HL-60/S4 treated with phorbol 12-myristate 13-acetate at 8.2 ng/mL for 4 days and 3 days (cell line): ENCODE results near the gene DDX21.
"Not testable (repeated sequence)": the region's sequence is repeated elsewhere in the genome, so short reads cannot be mapped to it uniquely, and the experiment has no call there.

Experiments used
- in situ Hi-C: fragments of 300-500 bp; cut with MboI; formaldehyde crosslinking; loops from 2 replicates; pipeline ENCODE4 v1.15.0; 2022; ENCODE audit warnings: low sequenced_read_pairs

DDX21 gene

DNA sequence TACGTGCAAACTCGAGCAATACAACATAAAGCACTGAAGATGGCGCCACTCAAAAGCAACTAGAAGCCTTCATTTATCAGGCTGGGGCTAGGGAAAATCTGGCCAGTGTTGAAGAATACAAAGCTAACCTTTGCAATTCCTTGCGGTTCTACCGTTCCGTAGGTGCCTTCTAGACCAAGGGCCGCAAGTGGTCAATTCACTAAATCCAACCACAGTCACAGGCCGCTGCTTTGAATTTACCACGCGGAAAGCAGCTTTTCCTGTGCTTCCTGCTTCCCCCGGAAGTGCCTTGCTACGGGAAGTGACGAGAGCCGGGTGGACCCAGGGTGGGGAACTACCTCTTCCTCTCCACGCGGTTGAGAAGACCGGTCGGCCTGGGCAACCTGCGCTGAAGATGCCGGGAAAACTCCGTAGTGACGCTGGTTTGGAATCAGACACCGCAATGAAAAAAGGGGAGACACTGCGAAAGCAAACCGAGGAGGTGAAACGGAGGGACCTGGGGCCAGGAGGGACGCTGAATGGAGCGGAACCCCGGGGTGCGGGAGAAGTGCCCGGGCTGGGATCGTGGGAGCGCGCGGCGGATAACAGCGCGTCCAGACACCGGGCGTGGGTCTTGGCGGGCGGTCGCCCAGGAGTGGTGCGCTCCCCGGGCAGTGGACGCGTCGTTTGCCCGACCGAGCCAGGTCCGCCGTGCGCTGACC, at the start of gene DDX21:
Gene DDX21, plus strand, starts transcription at position 339 of the 701 bp plus-strand sequence. Its CDS starts 56 bp downstream, at position 395.
- in situ Hi-C loops = no loop called here

DNA sequence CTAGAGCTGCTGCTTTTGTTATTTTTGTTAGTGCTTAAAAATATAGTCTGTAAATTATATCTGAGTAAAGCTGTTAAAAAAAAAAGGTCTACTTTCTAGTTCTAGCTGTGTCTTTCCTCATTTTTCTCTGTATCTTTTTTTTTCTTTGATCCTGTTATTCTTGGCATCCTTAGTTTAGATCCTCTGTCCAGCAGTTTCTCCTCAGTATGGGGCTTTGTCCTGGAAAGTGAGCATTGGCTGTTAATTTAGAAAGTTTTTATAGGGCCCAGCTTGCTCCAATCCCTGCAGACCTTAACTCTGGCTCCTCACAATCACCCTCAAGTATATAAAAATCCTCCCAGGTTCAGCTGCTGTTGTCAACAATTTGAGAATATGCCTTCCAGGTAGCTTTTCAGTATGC, 31.4 kb upstream of the DDX21 start:
- in situ Hi-C loops = no loop called here

DNA sequence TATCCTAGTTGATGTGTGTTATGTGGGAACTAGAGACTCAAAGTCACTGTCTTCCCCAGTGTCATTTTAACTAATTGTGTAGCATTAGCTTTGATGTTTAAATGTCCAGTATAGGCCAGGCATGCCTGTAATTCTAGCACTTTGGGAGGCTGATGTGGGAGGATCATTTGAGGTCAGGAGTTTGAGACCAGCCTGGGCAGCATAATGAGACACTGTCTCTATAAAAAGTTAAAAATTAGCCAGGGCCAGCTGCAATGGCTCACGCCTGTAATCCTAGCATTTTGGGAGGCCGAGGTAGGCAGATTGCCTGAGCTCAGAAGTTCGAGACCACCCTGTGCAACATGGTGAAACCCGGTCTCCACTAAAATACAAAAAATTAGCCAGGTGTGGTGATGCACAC, 30.5 kb upstream of the DDX21 start:
- in situ Hi-C loops = no loop called here

DNA sequence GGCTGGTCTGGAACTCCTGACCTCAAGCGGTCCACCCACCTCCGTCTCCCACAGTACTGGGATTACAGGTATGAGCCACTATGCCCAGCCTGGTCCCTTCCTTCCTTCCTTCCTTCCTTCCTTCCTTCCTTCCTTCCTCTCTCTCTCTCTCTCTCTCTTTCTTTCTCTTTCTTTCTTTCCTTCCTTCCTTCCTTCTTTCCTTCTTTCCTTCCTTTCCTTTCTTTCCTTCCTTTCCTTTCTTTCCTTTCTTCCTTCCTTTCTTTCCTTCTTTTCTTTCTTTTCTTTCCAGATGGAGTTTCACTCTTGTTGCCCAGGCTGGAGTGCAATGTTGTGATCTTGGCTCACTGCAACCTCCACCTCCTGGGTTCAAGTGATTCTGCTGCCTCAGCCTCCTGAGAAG, 26.8 kb upstream of the DDX21 start:
- in situ Hi-C loops = not testable (repeated sequence)

DNA sequence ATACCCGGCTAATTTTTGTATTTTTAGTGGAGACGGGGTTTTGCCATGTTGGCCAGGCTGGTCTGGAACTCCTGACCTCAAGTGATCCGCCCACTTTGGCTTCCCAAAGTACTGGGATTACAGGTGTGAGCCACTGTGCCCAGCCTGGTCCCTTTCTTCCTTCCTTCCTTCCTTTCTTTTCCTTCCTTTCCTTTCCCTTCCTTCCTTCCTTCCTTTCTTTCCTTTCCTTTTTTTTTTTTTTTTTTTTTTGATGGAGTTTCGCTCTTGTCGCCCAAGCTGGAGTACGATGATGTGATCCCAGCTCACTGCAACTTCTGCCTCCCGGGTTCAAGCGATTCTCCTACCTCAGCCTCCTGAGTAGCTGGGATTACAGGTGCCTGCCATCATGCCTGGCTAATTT, 26.1 kb upstream of the DDX21 start:
- in situ Hi-C loops = not testable (repeated sequence)

DNA sequence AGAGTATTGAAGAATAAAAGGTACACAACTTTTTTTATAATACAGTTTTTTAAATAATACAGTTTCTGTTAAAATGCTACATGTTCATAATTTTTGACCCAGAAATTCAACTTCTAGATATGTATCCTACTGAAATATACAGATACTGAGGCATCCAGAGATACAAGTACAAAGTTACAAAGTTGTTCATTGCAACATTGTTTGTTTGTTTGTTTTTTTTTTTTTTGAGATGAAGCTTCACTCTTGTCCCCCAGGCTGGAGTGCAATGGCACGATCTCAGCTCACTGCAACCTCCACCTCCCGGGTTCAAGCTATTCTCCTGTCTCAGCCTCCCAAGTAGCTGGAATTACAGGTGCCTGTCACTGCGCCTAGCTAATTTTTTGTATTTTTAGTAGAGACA, 23.1 kb upstream of the DDX21 start:
- in situ Hi-C loops = not testable (repeated sequence)

DNA sequence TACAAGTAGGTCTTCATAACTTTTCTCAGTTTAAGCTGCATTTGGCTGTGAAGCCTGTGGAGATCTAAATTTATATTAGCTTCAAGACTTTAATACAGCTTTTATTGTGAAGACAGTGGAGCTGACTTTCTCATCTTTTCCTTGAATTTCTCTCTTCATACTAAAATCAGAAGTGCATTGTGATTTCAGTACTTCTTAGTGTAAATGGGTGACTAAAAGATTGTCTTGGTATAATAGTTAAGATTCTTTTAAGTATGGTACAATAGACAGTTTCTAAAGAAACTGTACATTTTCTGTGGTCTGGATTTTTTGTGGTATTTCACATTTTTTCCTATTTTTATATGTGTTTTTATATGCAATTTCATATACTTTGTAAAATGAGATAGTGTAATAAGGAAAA, 21.0 kb upstream of the DDX21 start:
- in situ Hi-C loops = no loop called here

DNA sequence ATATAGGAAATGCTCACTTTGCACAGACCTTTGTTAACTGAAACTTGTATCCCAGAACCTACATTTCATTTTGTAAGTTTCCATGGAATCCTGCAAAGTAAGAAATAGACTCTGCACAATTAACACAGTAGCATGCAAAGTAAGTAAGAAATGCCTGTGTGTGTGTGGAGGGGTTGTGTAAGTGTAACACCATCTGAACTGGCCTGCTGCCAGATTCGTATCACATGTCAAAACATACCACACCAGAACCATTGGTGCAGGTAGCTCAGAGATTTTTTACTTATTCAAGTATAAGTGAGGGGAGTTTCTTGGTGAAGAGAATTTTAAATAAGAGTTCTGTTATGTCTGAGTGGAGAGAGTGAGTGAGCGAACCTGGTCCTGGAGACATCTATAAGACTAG, 17.9 kb upstream of the DDX21 start:
- in situ Hi-C loops = no loop called here

DNA sequence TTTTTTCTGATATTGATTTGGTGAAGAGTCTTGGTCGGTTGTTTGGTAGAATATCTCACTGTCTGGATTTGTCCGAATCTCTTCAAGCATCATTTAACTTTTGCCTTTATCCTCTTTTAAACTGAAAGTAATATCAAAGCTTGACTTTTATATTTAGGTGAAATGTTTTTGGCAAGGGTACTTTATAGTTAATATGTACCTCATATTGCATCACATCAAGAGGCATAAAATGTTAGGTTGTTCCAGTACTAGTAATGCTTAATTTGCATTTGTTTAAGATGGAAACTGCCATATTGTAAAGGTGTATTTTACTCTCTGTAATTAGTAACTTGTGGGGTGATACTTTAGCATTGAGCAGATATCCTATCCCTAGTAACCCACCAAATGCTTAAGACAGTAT, 17.1 kb upstream of the DDX21 start:
- in situ Hi-C loops = no loop called here

DNA sequence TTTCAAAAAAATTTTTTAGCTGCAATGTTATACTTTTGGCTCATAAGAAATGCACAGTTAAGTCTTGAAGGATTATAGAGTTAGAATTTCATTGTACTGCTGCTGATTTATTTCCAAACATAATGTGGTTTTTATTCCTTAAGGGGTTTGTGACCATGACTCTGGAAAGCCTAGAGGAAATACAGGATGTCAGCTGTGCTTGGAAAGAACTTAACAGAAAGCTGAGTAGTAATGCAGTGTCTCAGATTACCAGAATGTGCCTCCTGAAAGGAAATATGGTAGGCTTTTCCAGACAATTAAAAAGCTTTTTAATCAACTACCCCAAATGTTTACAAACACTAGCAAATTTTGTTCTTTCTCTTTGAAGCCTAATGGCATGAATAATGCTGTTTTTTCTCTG, 15.1 kb upstream of the DDX21 start:
- in situ Hi-C loops = not testable (repeated sequence)

DNA sequence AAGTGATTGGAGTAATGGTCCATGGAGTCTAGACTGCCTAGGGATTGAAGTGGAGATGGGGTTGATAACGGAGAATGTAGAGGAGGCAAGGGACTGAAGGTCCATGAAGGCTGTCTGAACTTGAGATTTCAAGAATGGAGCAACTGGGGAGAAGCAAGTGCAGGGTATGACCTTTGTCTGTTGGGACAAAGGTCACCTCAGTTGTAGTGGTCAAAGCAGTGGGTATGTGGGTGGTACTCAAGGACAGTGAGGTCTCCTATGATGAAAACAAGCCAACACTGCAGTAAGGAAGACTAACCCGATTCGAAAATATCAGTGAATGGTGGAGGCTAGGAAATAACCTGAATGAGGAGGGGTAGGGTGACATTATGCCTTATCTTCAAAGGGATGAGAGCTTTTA, 5.4 kb upstream of the DDX21 start:
- in situ Hi-C loops = no loop called here

DNA sequence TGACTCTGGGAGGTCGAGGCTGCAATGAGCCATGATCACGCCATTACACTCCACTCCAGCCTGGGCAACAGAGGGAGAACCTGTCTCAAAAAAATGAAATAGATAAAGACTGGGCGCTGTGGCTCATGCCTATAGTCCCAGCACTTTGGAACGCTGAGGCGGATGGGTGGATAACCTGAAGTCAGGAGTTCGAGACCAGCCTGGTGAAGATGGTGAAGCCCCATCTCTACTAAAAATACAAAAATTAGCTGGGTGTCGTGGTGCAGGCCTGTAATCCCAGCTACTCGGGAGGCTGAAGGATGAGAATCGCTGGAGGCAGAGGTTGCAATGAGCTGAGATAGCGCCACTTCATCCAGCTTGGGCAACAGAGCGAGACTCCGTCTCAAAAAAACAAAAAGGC, 1.1 kb upstream of the DDX21 start:
- in situ Hi-C loops = no loop called here

DNA sequence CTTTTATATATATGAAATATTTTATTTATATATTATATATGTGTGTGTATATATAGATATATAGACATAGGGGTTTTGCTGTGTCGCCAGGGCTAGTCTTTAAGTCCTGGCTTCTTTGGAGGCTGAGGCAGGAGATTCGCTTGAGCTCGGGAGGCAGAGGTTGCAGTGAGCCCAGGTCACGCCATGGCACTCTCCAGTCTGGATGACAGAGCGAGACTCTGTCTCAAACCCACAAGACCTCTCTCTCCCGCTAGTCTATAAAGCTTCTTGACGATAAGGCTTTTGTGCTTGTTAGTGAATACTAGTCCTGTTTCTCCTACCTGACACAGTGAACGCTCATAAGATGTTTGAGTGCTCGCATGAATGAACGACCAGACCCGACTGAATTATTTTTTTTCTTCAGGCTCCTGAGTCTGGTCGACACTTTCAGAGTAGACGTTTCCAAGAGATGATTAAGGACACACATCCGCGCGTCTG, 577 bp upstream of the DDX21 start:
- in situ Hi-C loops = no loop called here

DNA sequence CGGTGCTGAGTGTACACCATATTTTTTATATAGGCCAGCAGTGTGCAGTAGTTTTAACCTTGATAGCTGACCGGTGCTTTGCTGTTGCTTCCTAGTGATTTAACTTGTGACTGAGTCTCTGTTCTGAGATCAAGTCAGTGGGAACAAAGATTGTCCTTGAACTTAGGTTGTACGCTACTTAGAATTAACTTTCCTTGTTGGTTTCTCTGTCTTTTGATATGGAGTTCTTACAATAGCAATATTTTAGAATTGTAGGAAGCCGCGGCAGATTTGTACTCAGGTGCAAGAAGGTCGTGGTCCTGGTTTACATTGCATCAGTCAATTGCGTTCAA, 1.3 kb downstream of the DDX21 start:
- in situ Hi-C loops = no loop called here

DNA sequence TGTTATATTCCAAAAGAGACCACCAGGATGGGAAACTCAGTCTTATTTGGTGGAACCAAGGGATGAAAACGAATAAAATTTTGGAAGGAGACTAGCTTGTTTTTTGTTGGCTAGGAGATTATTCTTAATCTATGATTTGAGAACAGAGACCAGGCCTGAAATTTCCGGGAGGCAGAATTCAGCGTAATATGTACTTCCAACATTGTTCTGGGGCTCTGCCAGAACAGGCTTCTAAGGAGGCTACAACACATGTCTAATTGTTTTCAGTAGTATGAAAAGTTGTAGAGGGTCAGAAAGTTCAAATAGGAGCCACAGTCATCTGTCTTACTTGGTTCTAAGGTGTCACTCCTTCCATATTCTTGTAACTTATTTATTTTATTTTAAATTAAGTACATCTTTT, 1.7 kb downstream of the DDX21 start:
- in situ Hi-C loops = no loop called here

DNA sequence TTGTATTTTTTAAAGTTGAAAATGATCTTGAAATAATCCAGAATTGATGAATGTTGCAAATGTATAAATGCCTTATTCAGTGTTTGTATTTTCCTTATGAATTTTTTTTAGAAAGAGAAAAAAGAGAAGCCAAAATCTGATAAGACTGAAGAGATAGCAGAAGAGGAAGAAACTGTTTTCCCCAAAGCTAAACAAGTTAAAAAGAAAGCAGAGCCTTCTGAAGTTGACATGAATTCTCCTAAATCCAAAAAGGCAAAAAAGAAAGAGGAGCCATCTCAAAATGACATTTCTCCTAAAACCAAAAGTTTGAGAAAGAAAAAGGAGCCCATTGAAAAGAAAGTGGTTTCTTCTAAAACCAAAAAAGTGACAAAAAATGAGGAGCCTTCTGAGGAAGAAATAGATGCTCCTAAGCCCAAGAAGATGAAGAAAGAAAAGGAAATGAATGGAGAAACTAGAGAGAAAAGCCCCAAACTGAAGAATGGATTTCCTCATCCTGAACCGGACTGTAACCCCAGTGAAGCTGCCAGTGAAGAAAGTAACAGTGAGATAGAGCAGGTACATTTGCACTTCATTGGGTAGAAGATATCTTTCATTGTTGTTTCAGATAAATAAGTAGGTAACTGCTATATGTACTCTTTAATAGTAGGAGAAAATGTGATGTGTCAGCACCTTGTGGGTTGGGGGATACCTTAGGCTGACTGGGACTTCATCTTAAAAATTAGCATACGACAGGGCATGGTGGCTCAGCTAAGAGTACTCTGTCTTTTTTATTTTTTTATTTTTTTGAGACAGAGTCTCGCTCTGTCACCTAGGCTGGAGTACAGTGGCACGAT, 3.9 kb downstream of the DDX21 start:
- in situ Hi-C loops = no loop called here

DNA sequence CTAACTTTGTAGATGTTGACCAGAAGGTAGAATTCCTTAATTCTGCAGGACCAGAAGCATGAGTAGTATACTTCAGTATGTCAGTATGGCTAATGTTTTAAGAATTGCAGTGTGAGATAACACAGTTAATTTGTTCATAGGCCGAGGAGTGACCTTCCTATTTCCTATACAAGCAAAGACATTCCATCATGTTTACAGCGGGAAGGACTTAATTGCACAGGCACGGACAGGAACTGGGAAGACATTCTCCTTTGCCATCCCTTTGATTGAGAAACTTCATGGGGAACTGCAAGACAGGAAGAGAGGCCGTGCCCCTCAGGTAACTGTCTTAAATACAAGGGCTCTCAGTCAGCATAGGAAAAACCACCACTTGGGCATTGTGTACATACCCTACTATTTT, 7.2 kb downstream of the DDX21 start:
- in situ Hi-C loops = no loop called here

DNA sequence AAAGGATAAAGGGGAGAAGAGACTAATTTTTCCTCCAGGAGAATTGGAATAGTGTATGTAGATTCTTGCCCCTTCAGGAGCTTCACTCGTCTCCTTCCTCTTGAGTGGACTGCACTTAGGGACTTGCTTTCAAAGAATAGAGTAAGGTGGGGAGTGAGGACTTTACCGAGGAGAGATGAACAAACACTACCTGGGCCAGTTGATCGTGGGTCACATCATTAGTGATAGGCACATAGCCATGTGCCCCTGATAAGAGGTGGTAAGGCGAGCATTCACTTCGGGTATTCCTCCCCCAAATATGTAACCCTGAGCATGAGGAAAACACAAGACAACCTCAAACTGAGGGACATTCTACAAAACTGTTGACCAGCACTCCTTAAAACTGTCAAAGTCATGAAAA, 18.0 kb downstream of the DDX21 start:
- in situ Hi-C loops = no loop called here

DNA sequence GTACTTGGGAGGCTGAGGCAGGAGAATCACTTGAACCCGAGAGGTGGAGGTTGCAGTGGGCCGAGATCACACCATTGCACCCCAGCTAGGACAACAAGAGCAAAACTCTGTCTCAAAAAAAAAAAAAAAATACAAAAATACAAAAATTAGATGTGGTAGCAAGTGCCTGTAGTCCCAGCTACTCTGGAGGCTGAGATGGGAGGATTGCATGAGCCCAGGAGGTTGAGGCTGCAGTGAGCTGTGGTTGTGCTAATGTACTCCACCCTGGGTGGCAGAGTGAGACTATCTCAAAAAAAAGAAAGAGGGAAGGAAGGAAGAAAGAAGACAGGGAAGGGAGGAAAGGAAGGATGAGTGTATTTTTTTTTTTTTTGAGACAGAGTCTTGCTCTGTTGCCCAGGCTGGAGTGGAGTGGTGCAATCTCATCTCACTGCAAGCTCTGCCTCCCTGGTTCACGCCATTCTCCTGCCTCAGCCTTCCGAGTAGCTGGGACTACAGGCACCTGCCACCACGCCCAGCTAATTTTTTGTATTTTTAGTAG, 20.0 kb downstream of the DDX21 start:
- in situ Hi-C loops = not testable (repeated sequence)

DNA sequence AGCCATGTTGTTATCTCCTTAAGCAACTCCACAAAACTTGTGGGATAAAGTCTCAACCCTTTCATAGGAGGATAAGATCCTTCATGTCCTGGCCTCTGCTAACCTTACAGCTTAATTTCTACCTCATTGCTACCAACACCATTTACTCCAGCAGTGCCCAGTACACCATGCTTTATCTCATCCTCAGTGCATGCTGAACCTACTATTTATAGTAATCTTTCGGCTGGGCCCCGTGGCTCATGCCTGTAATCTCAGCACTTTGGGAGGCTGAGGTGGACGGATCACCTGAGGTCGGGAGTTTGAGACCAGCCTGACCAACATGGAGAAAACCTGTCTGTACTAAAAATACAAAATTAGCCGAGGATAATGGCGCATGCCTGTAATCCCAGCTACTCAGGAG, 23.8 kb downstream of the DDX21 start:
- in situ Hi-C loops = not testable (repeated sequence)

DNA sequence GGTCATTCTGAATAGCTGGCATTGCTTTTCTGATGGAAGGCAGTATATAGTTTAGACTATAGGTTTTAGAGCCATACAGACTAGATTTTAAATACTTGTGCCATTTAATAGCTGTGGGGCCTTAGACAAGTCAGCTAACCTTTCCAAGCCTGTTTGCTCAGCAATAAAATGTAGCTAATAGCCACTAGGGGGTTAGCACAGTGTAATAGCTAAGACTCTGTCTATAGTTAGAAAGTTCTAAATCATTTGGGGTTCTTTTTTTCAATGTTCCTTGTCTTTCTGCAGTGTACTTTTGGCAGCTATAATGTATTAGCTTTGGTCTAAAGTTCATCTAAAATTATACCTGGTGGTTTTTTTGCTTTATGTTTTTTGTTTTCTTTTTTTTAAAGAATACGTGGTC, 25.1 kb downstream of the DDX21 start:
- in situ Hi-C loops = no loop called here

DNA sequence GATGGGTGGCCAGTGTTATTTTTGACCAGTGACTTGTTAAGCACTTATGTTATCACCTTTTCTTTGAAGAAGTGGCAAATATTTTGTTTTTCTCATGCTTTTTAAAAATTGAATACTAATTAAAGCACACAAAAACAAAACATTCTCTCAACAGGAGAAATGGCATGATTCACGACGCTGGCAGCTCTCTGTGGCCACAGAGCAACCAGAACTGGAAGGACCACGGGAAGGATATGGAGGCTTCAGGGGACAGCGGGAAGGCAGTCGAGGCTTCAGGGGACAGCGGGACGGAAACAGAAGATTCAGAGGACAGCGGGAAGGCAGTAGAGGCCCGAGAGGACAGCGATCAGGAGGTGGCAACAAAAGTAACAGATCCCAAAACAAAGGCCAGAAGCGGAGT, 26.4 kb downstream of the DDX21 start:
- in situ Hi-C loops = no loop called here
